SK-N-SH treated with all-trans-retinoic acid at 6 μM for 48 hours (cell line): ENCODE data around the gene RNF169.
"Not testable (repeated sequence)": the region's sequence is repeated elsewhere in the genome, so short reads cannot be mapped to it uniquely, and the experiment has no call there.

Source experiments
- ATAC-seq: fragments of 200-7000 bp; cut with Tn5 transposase; 3 replicates; pipeline ENCODE4 v1.9.1; 2020; ENCODE audit warnings: mild to moderate bottlenecking, moderate library complexity
- ARNTL ChIP-seq: fragments of 450-650 bp; formaldehyde crosslinking; IDR thresholded peaks from 2 replicates; pipeline ENCODE4 v1.5.0; 2020; ENCODE audit warnings: low read depth, mild to moderate bottlenecking, moderate library complexity, borderline replicate concordance
- BACH2 ChIP-seq: fragments of 250-450 bp; sonication (Bioruptor Pico); IDR thresholded peaks from 2 replicates; pipeline ENCODE4 v1.9.0; 2021; ENCODE audit warnings: mild to moderate bottlenecking, borderline replicate concordance
- CREB5 ChIP-seq: fragments of 250-450 bp; sonication (Bioruptor Pico); IDR thresholded peaks from 2 replicates; pipeline ENCODE4 v1.5.1; 2020; ENCODE audit warnings: low read depth, mild to moderate bottlenecking, moderate library complexity
- CSDC2 ChIP-seq: fragments of 250-450 bp; sonication (Bioruptor Pico); IDR thresholded peaks from 2 replicates; pipeline ENCODE4 v1.5.0; 2020; ENCODE audit warnings: mild to moderate bottlenecking, moderate library complexity
- CSRNP3 ChIP-seq: fragments of 250-450 bp; sonication (Bioruptor Pico); IDR thresholded peaks from 2 replicates; pipeline ENCODE4 v1.5.1; 2021; ENCODE audit warnings: mild to moderate bottlenecking, moderate library complexity
- ESRRG ChIP-seq: fragments of 250-450 bp; sonication (Bioruptor Pico); IDR thresholded peaks from 2 replicates; pipeline ENCODE4 v1.6.1; 2021; ENCODE audit warnings: mild to moderate bottlenecking
- GLIS3 ChIP-seq: fragments of 250-450 bp; sonication (Bioruptor Pico); IDR thresholded peaks from 2 replicates; pipeline ENCODE4 v1.5.0; 2020; ENCODE audit warnings: mild to moderate bottlenecking, moderate library complexity
- ISL1 ChIP-seq: fragments of 250-450 bp; sonication (Bioruptor Pico); IDR thresholded peaks from 2 replicates; pipeline ENCODE4 v2.1.2; 2022; ENCODE audit warnings: mild to moderate bottlenecking, moderate library complexity
- OSR1 ChIP-seq: fragments of 250-450 bp; sonication (Bioruptor Pico); IDR thresholded peaks from 2 replicates; pipeline ENCODE4 v1.8.0; 2022; ENCODE audit warnings: moderate library complexity, mild to moderate bottlenecking, inconsistent platforms
- PATZ1 ChIP-seq: fragments of 250-450 bp; sonication (Bioruptor Pico); IDR thresholded peaks from 2 replicates; pipeline ENCODE4 v1.8.0; 2020; ENCODE audit warnings: mild to moderate bottlenecking, moderate library complexity, borderline replicate concordance
- POU6F1 ChIP-seq: fragments of 250-450 bp; sonication (Bioruptor Pico); IDR thresholded peaks from 2 replicates; pipeline ENCODE4 v1.8.0; 2021; ENCODE audit warnings: low read depth, mild to moderate bottlenecking, moderate library complexity, borderline replicate concordance
- PPARA ChIP-seq: fragments of 250-450 bp; sonication (Bioruptor Pico); IDR thresholded peaks from 2 replicates; pipeline ENCODE4 v1.5.0; 2020; ENCODE audit warnings: mild to moderate bottlenecking, borderline replicate concordance
- RARB ChIP-seq: fragments of 250-450 bp; sonication (Bioruptor Pico); IDR thresholded peaks from 2 replicates; pipeline ENCODE4 v1.8.0; 2021; ENCODE audit warnings: mild to moderate bottlenecking, moderate library complexity
- SNAI2 ChIP-seq: fragments of 250-450 bp; sonication (Bioruptor Pico); IDR thresholded peaks from 2 replicates; pipeline ENCODE4 v1.5.0; 2020; ENCODE audit warnings: mild to moderate bottlenecking, moderate library complexity
- TCF4 ChIP-seq: fragments of 250-450 bp; sonication (Bioruptor Pico); IDR thresholded peaks from 2 replicates; pipeline ENCODE4 v1.8.0; 2021; ENCODE audit warnings: mild to moderate bottlenecking, moderate library complexity, borderline replicate concordance
- TOX ChIP-seq: fragments of 250-450 bp; sonication (Bioruptor Pico); IDR thresholded peaks from 2 replicates; pipeline ENCODE4 v1.8.0; 2021; ENCODE audit warnings: mild to moderate bottlenecking, moderate library complexity, borderline replicate concordance
- TSHZ2 ChIP-seq: fragments of 250-450 bp; sonication (Bioruptor Pico); IDR thresholded peaks from 2 replicates; pipeline ENCODE4 v1.5.0; 2020; ENCODE audit warnings: mild to moderate bottlenecking, moderate library complexity
- ZC3H10 ChIP-seq: fragments of 250-450 bp; sonication (Bioruptor Pico); IDR thresholded peaks from 2 replicates; pipeline ENCODE4 v1.5.1; 2021; ENCODE audit warnings: mild to moderate bottlenecking, moderate library complexity
- ZFP3 ChIP-seq: fragments of 250-450 bp; sonication (Bioruptor Pico); IDR thresholded peaks from 2 replicates; pipeline ENCODE4 v1.5.0; 2020; ENCODE audit warnings: mild to moderate bottlenecking, moderate library complexity
- ZFP30 ChIP-seq: fragments of 450-650 bp; formaldehyde crosslinking; IDR thresholded peaks from 2 replicates; pipeline ENCODE4 v1.5.0; 2022; ENCODE audit warnings: mild to moderate bottlenecking, moderate library complexity
- ZNF565 ChIP-seq: fragments of 450-650 bp; formaldehyde crosslinking; conservative IDR thresholded peaks from 2 replicates; pipeline ENCODE4 v1.5.0; 2020; ENCODE audit warnings: low read depth, mild to moderate bottlenecking, moderate library complexity
- ZNF70 ChIP-seq: fragments of 450-650 bp; formaldehyde crosslinking; IDR thresholded peaks from 2 replicates; pipeline ENCODE4 v1.5.0; 2020; ENCODE audit warnings: mild to moderate bottlenecking, moderate library complexity
- ZNF8 ChIP-seq: fragments of 450-650 bp; formaldehyde crosslinking; IDR thresholded peaks from 2 replicates; pipeline ENCODE4 v1.5.0; 2020; ENCODE audit warnings: mild to moderate bottlenecking, moderate library complexity

Gene RNF169

GRCh38 chr11:74820763-74821162 lies 72.1 kb downstream of the RNF169 start:
- ATAC-seq: peak; percentile 88
- TF ChIP-seq OSR1 (CRISPR knock-in tag): no peak
- TF ChIP-seq ZC3H10 (CRISPR knock-in tag): no peak
- TF ChIP-seq ZFP30 (CRISPR knock-in tag): no peak
- no peak for TF ChIP-seq POU6F1
- no peak for TF ChIP-seq ZNF70
- TF ChIP-seq PATZ1 (CRISPR knock-in tag): no peak
- no peak for TF ChIP-seq BACH2 (CRISPR knock-in tag)
- no peak for TF ChIP-seq ZNF565 (CRISPR knock-in tag)
- no peak for TF ChIP-seq SNAI2 (CRISPR knock-in tag)
- 0 out of 2 replicates have a peak, but pooled peaks have one; percentile 9 for TF ChIP-seq CSDC2 (CRISPR knock-in tag)
- no peak for TF ChIP-seq TOX
- no peak for TF ChIP-seq ZNF8 (CRISPR knock-in tag)
- TF ChIP-seq RARB (CRISPR knock-in tag): no peak
- no peak for TF ChIP-seq GLIS3 (CRISPR knock-in tag)
- TF ChIP-seq CREB5 (CRISPR knock-in tag): 0 out of 2 replicates have a peak, but pooled peaks have one; percentile 47
- peak; percentile 25; the same call in 1 of the 2 replicates for TF ChIP-seq ZFP3 (CRISPR knock-in tag)
- TF ChIP-seq TSHZ2: no peak
- peak; percentile 76 for TF ChIP-seq ISL1 (CRISPR knock-in tag)
- no peak for TF ChIP-seq CSRNP3 (CRISPR knock-in tag)
- no peak for TF ChIP-seq ESRRG
- no peak for TF ChIP-seq TCF4
- no peak for TF ChIP-seq PPARA (CRISPR knock-in tag)
- no peak for TF ChIP-seq ARNTL (CRISPR knock-in tag)

GRCh38 chr11:74822170-74822569 lies 73.5 kb downstream of the RNF169 start:
- no peak for ATAC-seq
- TF ChIP-seq OSR1 (CRISPR knock-in tag) (no peak), CSDC2 (CRISPR knock-in tag) (no peak), ZNF565 (CRISPR knock-in tag) (no peak)

- TF ChIP-seq TOX: no peak
- no peak for TF ChIP-seq ARNTL (CRISPR knock-in tag)
- no peak for ATAC-seq
Observed at GRCh38 chr11:74824285-74824982, 75.8 kb downstream of the RNF169 start.

GRCh38 chr11:74825596-74825995 lies 76.9 kb downstream of the RNF169 start:
- not testable (repeated sequence) for ATAC-seq
